Glutamatergic neuron (in vitro differentiated cells): ENCODE data around the gene TFDP2. TPM values are rescaled to one million over a fixed set of nuclear protein-coding genes. Genes with fewer than 3 reads are reported as not detected.

Experiments used
- DNase-seq: peaks from one replicate; pipeline ENCODE4 v3.0.0; 2022
- H3K27ac Mint-ChIP-seq: one replicate; pipeline ENCODE4 v1.8.0; 2020; ENCODE audit warnings: mild to moderate bottlenecking, mixed read lengths, inconsistent platforms; ENCODE audit not compliant: unreplicated experiment
- H3K27me3 Mint-ChIP-seq: one replicate; pipeline ENCODE4 v1.8.0; 2020; ENCODE audit warnings: mild to moderate bottlenecking, moderate library complexity, mixed read lengths, inconsistent platforms; ENCODE audit not compliant: unreplicated experiment
- H3K36me3 Mint-ChIP-seq: one replicate; pipeline ENCODE4 v1.8.0; 2020; ENCODE audit warnings: mild to moderate bottlenecking, mixed read lengths, inconsistent platforms; ENCODE audit not compliant: unreplicated experiment
- H3K4me1 Mint-ChIP-seq: one replicate; pipeline ENCODE4 v1.8.0; 2020; ENCODE audit warnings: mild to moderate bottlenecking, low read depth, mixed read lengths, inconsistent platforms; ENCODE audit not compliant: unreplicated experiment
- H3K4me3 Mint-ChIP-seq: one replicate; pipeline ENCODE4 v1.8.0; 2020; ENCODE audit warnings: mild to moderate bottlenecking, mixed read lengths, inconsistent platforms; ENCODE audit not compliant: unreplicated experiment
- H3K9me3 Mint-ChIP-seq: one replicate; pipeline ENCODE4 v1.8.0; 2020; ENCODE audit warnings: mild to moderate bottlenecking, moderate library complexity, mixed read lengths, inconsistent platforms; ENCODE audit not compliant: unreplicated experiment
- CTCF ChIP-seq: fragments of 200-600 bp; sonication (generic); IDR thresholded peaks from one replicate; pipeline ENCODE4 v1.5.0; 2021; ENCODE audit not compliant: partially characterized antibody, unreplicated experiment
- total RNA-seq: library from RNA; stranded (reverse); fragmentation: NEBNext Ultra II Directional; extraction: Animal tissue kit (Norgen Biotek cat#: 25700); gene quantifications from one replicate; pipeline ENCODE4 v1.2.1, GENCODE V29; 2021; ENCODE audit not compliant: unreplicated experiment

The TFDP2 gene
- total RNA-seq, 1 donor from 2014 or later: 91.8 TPM

DNA sequence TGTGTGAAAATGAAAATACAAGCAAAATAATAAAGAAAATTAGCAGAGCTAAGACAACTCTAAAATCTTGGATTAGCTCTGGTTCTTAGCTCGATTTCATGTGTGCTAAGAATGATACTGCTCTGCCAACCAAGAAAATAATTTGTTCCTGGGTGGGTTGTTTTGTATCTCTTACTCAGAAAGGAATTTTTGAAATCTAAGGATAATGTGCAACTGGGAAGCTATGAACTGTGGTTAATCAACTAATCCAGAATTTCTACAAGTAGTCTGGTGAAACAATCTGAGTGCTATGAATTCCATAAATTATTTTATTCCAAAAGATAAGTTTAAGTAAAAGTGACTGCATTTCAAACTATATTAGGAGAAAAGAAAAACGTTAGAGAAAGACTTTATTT is 92.0 kb downstream of the TFDP2 start:
- Mint-ChIP-seq H3K36me3 (peaks cover 13% of the 10 kb centered on the region), H3K9me3 (peaks cover 2% of the 10 kb centered on the region), H3K4me1 (peaks cover 8% of the 10 kb centered on the region), H3K4me3 (no peak overlapping the region), H3K27me3 (no peaks in the 10 kb centered on the region), H3K27ac (no peak overlapping the region)
- DNase-seq: no peak
- TF ChIP-seq CTCF: no peak

GRCh38 chr3:142056656-142057330 is 92.6 kb downstream of the TFDP2 start:
- TF ChIP-seq CTCF: no peak
- DNase-seq: no peak
- Mint-ChIP-seq H3K4me3 (no peak overlapping the region), H3K27ac (no peak overlapping the region), H3K27me3 (no peaks in the 10 kb centered on the region), H3K9me3 (peaks cover 2% of the 10 kb centered on the region), H3K4me1 (peaks cover 5% of the 10 kb centered on the region), H3K36me3 (peaks cover 13% of the 10 kb centered on the region)

GRCh38 chr3:142053835-142054234 is 95.5 kb downstream of the TFDP2 start:
- peaks cover 2% of the 10 kb centered on the region for H3K4me1 Mint-ChIP-seq
- H3K27ac Mint-ChIP-seq: no peak overlapping the region
- peaks cover 13% of the 10 kb centered on the region for H3K36me3 Mint-ChIP-seq
- peaks cover 4% of the 10 kb centered on the region for H3K9me3 Mint-ChIP-seq
- DNase-seq: no peak
- no peak for TF ChIP-seq CTCF
- H3K4me3 Mint-ChIP-seq: no peak overlapping the region
- H3K27me3 Mint-ChIP-seq: no peaks in the 10 kb centered on the region

GRCh38 chr3:142053244-142053643 is 96.1 kb downstream of the TFDP2 start:
- no peak for TF ChIP-seq CTCF
- H3K4me1 Mint-ChIP-seq: no peaks in the 10 kb centered on the region
- no peak overlapping the region for H3K27ac Mint-ChIP-seq
- DNase-seq: no peak
- no peak overlapping the region for H3K4me3 Mint-ChIP-seq
- peaks cover 13% of the 10 kb centered on the region for H3K36me3 Mint-ChIP-seq
- H3K9me3 Mint-ChIP-seq: peaks cover 4% of the 10 kb centered on the region
- no peaks in the 10 kb centered on the region for H3K27me3 Mint-ChIP-seq

GRCh38 chr3:142051351-142051750 is 98.0 kb downstream of the TFDP2 start:
- Mint-ChIP-seq H3K36me3 (peaks cover 13% of the 10 kb centered on the region), H3K4me1 (no peaks in the 10 kb centered on the region), H3K9me3 (peaks cover 4% of the 10 kb centered on the region), H3K4me3 (no peak overlapping the region), H3K27me3 (no peaks in the 10 kb centered on the region), H3K27ac (no peak overlapping the region)
- TF ChIP-seq CTCF: no peak
- DNase-seq: no peak
